HG03432 (cell line): ENCODE measurements around the gene LDLRAD4.

ENCODE experiments used
- ATAC-seq: cut with Tn5 transposase; IDR thresholded peaks from one replicate; pipeline ENCODE4 v1.9.1; 2021; ENCODE audit warnings: mild to moderate bottlenecking, moderate library complexity; ENCODE audit not compliant: unreplicated experiment

Gene LDLRAD4

GRCh38 chr18:13524054-13524453 lies 305.5 kb downstream of the LDLRAD4 start:
- no peak for ATAC-seq

GRCh38 chr18:13524811-13525210 lies 306.3 kb downstream of the LDLRAD4 start:
- ATAC-seq, result no peak

- ATAC-seq, result no peak
Measured at GRCh38 chr18:13525381-13526029, 306.9 kb downstream of the LDLRAD4 start.

- no peak for ATAC-seq
Measured at GRCh38 chr18:13526519-13526918, 308.0 kb downstream of the LDLRAD4 start.

- ATAC-seq, result no peak
Measured at GRCh38 chr18:13527256-13527655, 308.7 kb downstream of the LDLRAD4 start.

GRCh38 chr18:13527730-13528129 lies 309.2 kb downstream of the LDLRAD4 start:
- no peak for ATAC-seq

GRCh38 chr18:13528739-13529392 lies 310.3 kb downstream of the LDLRAD4 start:
- ATAC-seq, result no peak

- no peak for ATAC-seq
Measured at GRCh38 chr18:13530033-13530878, 311.7 kb downstream of the LDLRAD4 start.

GRCh38 chr18:13530879-13531387 lies 312.4 kb downstream of the LDLRAD4 start:
- ATAC-seq, result no peak

- no peak for ATAC-seq
Measured at GRCh38 chr18:13531681-13532325, 313.2 kb downstream of the LDLRAD4 start.

GRCh38 chr18:13532406-13533075 lies 314.0 kb downstream of the LDLRAD4 start:
- ATAC-seq, result no peak

GRCh38 chr18:13534631-13535030 lies 316.1 kb downstream of the LDLRAD4 start:
- ATAC-seq, result no peak

GRCh38 chr18:13536578-13536977 lies 318.0 kb downstream of the LDLRAD4 start:
- ATAC-seq, result no peak

GRCh38 chr18:13537022-13537780 lies 318.6 kb downstream of the LDLRAD4 start:
- no peak for ATAC-seq

- ATAC-seq, result no peak
Measured at GRCh38 chr18:13538630-13539029, 320.1 kb downstream of the LDLRAD4 start.

GRCh38 chr18:13539050-13539449 lies 320.5 kb downstream of the LDLRAD4 start:
- ATAC-seq, result no peak

- no peak for ATAC-seq
Measured at GRCh38 chr18:13539843-13540476, 321.4 kb downstream of the LDLRAD4 start.

- ATAC-seq, result no peak
Measured at GRCh38 chr18:13540477-13541182, 322.1 kb downstream of the LDLRAD4 start.
